ENCODE measurements around the gene TOMM34.

GRCh38 chr20:44942264-44942973 lies 17.8 kb downstream of the TOMM34 start:
- TF ChIP-seq POLR2A (IDR thresholded peaks at IDR 0.05), result no peak
- no peak for TF ChIP-seq CTCF (IDR thresholded peaks at IDR 0.05)

Measured in prostate gland (tissue), 2 donors.